DND-41 (cell line): ENCODE results near the gene KDM5A.

Experiments used
- EZH2 ChIP-seq: IDR thresholded peaks from 3 replicates; pipeline ENCODE4 v1.6.1; 2012; ENCODE audit warnings: borderline replicate concordance, low read depth, mild to moderate bottlenecking, moderate library complexity, low read length, inconsistent platforms; ENCODE audit not compliant: severe bottlenecking
- TF ChIP-seq, protein P1 (sequence below): IDR thresholded peaks from 2 replicates; pipeline ENCODE4 v1.5.1; 2012; ENCODE audit warnings: borderline replicate concordance, low read length, moderate library complexity, mild to moderate bottlenecking; ENCODE audit not compliant: poor library complexity, severe bottlenecking; ENCODE audit errors: extremely low read depth

DNA sequence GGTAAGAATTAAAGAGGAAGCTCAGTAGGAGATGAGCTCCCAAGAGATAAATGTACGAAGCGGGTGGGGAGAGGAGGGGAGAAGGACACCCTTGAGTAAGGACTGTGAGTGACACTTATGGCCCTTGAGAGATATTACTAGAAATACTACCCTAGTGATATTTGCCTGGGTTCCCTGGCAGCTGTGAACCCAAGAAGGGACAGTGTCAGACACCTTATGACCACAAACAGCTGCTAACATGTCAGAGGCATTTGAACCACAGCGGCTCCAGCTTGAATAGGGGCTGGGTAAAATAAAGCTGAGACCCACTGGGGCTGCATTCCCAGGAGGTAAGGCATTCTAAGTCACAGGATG lies 155.5 kb downstream of the KDM5A start:
- TF ChIP-seq, protein P1, sequence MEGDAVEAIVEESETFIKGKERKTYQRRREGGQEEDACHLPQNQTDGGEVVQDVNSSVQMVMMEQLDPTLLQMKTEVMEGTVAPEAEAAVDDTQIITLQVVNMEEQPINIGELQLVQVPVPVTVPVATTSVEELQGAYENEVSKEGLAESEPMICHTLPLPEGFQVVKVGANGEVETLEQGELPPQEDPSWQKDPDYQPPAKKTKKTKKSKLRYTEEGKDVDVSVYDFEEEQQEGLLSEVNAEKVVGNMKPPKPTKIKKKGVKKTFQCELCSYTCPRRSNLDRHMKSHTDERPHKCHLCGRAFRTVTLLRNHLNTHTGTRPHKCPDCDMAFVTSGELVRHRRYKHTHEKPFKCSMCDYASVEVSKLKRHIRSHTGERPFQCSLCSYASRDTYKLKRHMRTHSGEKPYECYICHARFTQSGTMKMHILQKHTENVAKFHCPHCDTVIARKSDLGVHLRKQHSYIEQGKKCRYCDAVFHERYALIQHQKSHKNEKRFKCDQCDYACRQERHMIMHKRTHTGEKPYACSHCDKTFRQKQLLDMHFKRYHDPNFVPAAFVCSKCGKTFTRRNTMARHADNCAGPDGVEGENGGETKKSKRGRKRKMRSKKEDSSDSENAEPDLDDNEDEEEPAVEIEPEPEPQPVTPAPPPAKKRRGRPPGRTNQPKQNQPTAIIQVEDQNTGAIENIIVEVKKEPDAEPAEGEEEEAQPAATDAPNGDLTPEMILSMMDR = no peak
- TF ChIP-seq EZH2 = no peak
